Right lobe of liver (tissue), 4 donors: Measurements from ENCODE around the gene PLCZ1.

Source experiments
- POLR2A ChIP-seq: fragments of 450-650 bp; IDR thresholded peaks from one replicate; pipeline ENCODE4 v1.6.1; 2017; ENCODE audit warnings: antibody characterized with exemption, mild to moderate bottlenecking
- TF ChIP-seq, protein P1 (sequence below), 4 donors: fragments of 200-600 bp in 3 of 4; fragments of 450-650 bp in 1 of 4; IDR thresholded peaks; one replicate each; pipeline versions ENCODE4 v1.5.1 to v1.8.0; 2016 to 2022; ENCODE audit warnings: antibody characterized with exemption in 4 of 4, mild to moderate bottlenecking in 2 of 4
- donor health status: DM: no; HTN: no; CAD: no.
- donor health status: DM: no; HTN: no; CAD: no.
- donor health status: DM: no; HTN: yes; CAD: no.

DNA sequence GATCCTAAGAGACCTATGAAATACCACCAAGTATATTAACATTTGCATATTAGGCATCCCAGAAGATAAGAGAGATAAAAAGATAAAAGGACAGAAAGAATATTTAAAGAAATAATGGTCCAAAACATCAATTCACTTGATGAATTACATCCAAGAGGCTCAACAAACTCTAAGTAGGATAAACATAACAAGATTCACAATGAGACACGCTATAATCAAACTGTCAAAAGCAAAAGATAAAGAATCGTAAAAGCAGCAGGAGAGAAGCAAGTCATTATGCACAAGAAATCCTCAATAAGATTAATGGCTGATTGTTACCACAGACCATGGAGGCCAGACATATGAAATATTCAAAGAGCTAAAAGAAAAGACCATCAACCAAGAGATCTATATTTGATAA is 79.6 kb downstream of the PLCZ1 start:
- TF ChIP-seq, protein P1, sequence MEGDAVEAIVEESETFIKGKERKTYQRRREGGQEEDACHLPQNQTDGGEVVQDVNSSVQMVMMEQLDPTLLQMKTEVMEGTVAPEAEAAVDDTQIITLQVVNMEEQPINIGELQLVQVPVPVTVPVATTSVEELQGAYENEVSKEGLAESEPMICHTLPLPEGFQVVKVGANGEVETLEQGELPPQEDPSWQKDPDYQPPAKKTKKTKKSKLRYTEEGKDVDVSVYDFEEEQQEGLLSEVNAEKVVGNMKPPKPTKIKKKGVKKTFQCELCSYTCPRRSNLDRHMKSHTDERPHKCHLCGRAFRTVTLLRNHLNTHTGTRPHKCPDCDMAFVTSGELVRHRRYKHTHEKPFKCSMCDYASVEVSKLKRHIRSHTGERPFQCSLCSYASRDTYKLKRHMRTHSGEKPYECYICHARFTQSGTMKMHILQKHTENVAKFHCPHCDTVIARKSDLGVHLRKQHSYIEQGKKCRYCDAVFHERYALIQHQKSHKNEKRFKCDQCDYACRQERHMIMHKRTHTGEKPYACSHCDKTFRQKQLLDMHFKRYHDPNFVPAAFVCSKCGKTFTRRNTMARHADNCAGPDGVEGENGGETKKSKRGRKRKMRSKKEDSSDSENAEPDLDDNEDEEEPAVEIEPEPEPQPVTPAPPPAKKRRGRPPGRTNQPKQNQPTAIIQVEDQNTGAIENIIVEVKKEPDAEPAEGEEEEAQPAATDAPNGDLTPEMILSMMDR (IDR thresholded peaks at IDR 0.05) = no peak
- no peak for TF ChIP-seq POLR2A
